ENCODE results near the gene ANO5. TPM values are rescaled to one million over a fixed set of nuclear protein-coding genes. Genes with fewer than 3 reads are reported as not detected.

The ANO5 gene
- total RNA-seq, 1 experiment from 2014 or later = 4.3 TPM

DNA sequence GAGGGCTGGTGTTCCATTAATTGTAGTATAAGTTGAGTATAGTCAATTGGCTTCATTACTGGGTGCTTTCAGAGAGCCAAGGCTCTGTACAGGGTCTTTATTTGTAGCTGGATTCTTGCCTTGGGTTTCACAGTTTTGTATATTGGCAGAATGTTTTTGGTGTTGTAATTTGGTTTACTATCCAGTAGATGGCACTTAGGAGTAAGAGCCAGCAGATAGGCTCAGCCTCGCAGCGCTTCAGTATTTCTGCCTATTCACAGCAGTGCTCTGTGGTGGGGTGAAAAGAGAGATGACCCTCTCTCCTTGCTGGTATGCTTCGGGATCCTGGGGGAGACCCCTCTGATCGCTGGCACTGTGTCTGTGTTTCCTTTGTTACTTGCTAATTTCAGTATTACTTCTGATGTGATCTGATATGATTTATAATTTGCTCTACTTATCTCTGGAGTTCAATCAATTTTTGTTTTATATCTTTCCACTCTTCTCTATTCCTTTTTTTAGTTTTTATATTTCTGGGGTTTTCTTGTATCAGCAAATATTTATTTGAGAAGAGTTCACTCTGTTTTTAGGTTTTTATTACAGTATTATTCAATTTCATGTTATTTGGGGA is 52.2 kb downstream of the ANO5 start:
- Mint-ChIP-seq H3K36me3 (ENCODE audit: insufficient read depth, unreplicated experiment) (no peaks in the 10 kb centered on the region), H3K27ac (ENCODE audit: unreplicated experiment) (no peak overlapping the region), H3K4me1 (ENCODE audit: low read depth, unreplicated experiment) (no peaks in the 10 kb centered on the region), H3K4me3 (ENCODE audit: low read depth, unreplicated experiment) (no peak overlapping the region), H3K9me3 (ENCODE audit: low read depth, unreplicated experiment) (no peaks in the 10 kb centered on the region), H3K27me3 (ENCODE audit: unreplicated experiment) (no peaks in the 10 kb centered on the region)
- CTCF ChIA-PET = interaction anchor here (0.7 kb wide), 2 partner anchors 49 to 1831 kb away, joined by 5 to 7 read pairs; no protein-coding TSS in a partner anchor
- TF ChIP-seq CTCF (IDR thresholded peaks at IDR 0.05; ENCODE audit: unreplicated experiment) = peak; percentile 33
- no TSS peak for BruUV-seq (replicated peaks)
- intact Hi-C loops (cut with micrococcal nuclease; ENCODE audit: unreplicated experiment) = loop anchor here (1.0 kb wide), 1 partner anchor 59 kb away; no protein-coding TSS in a partner anchor
- DNase-seq = peak; percentile 5

- DNase-seq = no peak
- H3K36me3 Mint-ChIP-seq (ENCODE audit: insufficient read depth, unreplicated experiment) = no peaks in the 10 kb centered on the region
- H3K4me3 Mint-ChIP-seq (ENCODE audit: low read depth, unreplicated experiment) = no peak overlapping the region
- intact Hi-C loops (cut with micrococcal nuclease; ENCODE audit: unreplicated experiment) = no loop called here
- no peak for TF ChIP-seq CTCF (IDR thresholded peaks at IDR 0.05; ENCODE audit: unreplicated experiment)
- H3K27ac Mint-ChIP-seq (ENCODE audit: unreplicated experiment) = no peak overlapping the region
- no peaks in the 10 kb centered on the region for H3K27me3 Mint-ChIP-seq (ENCODE audit: unreplicated experiment)
- H3K4me1 Mint-ChIP-seq (ENCODE audit: low read depth, unreplicated experiment) = no peaks in the 10 kb centered on the region
- CTCF ChIA-PET = no interaction called here
- no TSS peak for BruUV-seq (replicated peaks)
- no peaks in the 10 kb centered on the region for H3K9me3 Mint-ChIP-seq (ENCODE audit: low read depth, unreplicated experiment)
Measured at GRCh38 chr11:22246992-22247391, 54.1 kb downstream of the ANO5 start.

DNA sequence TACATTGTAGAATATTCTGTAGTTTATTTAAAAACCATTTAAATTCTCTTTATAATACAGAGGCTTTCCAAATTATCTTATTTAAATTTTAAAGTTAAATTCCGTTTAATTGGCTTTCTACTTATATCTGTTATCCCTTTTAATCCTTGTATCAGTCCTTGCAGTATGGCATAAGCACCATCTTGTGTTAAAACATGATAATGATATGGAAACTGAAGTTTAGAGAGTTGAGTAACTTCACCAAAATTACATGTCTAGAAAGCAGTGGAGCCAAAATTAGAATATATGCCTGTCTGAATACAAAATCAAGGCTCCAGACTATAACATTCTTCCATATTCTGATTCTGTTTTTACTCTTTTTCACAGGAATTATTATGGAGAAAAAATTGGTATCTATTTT is 57.0 kb downstream of the ANO5 start:
- CTCF ChIA-PET = no interaction called here
- no peak for TF ChIP-seq CTCF (IDR thresholded peaks at IDR 0.05; ENCODE audit: unreplicated experiment)
- Mint-ChIP-seq H3K36me3 (ENCODE audit: insufficient read depth, unreplicated experiment) (no peaks in the 10 kb centered on the region), H3K4me3 (ENCODE audit: low read depth, unreplicated experiment) (no peak overlapping the region), H3K27ac (ENCODE audit: unreplicated experiment) (no peak overlapping the region), H3K4me1 (ENCODE audit: low read depth, unreplicated experiment) (no peaks in the 10 kb centered on the region), H3K27me3 (ENCODE audit: unreplicated experiment) (no peaks in the 10 kb centered on the region), H3K9me3 (ENCODE audit: low read depth, unreplicated experiment) (no peaks in the 10 kb centered on the region)
- intact Hi-C loops (cut with micrococcal nuclease; ENCODE audit: unreplicated experiment) = no loop called here
- no TSS peak for BruUV-seq (replicated peaks)
- no peak for DNase-seq

- H3K4me3 Mint-ChIP-seq (ENCODE audit: low read depth, unreplicated experiment) = no peak overlapping the region
- no peaks in the 10 kb centered on the region for H3K27me3 Mint-ChIP-seq (ENCODE audit: unreplicated experiment)
- CTCF ChIA-PET = interaction anchor here (0.6 kb wide), 1 partner anchor 16 kb away, joined by 3 read pairs; no protein-coding TSS in a partner anchor
- no peaks in the 10 kb centered on the region for H3K9me3 Mint-ChIP-seq (ENCODE audit: low read depth, unreplicated experiment)
- no peaks in the 10 kb centered on the region for H3K36me3 Mint-ChIP-seq (ENCODE audit: insufficient read depth, unreplicated experiment)
- no peak for TF ChIP-seq CTCF (IDR thresholded peaks at IDR 0.05; ENCODE audit: unreplicated experiment)
- intact Hi-C loops (cut with micrococcal nuclease; ENCODE audit: unreplicated experiment) = no loop called here
- BruUV-seq (replicated peaks) = no TSS peak
- no peak for DNase-seq
- no peaks in the 10 kb centered on the region for H3K4me1 Mint-ChIP-seq (ENCODE audit: low read depth, unreplicated experiment)
- H3K27ac Mint-ChIP-seq (ENCODE audit: unreplicated experiment) = no peak overlapping the region
Measured at GRCh38 chr11:22256876-22257275, 64.0 kb downstream of the ANO5 start.

Data from Calu3 (cell line).